IMR-90 (cell line): ENCODE measurements around the gene OR2A1.
"Not testable (repeated sequence)": the region's sequence is repeated elsewhere in the genome, so short reads cannot be mapped to it uniquely, and the experiment has no call there.

ENCODE experiments used
- BHLHE40 ChIP-seq: fragments of 150-350 bp; IDR thresholded peaks from 2 replicates; pipeline ENCODE4 v1.6.1; 2016; ENCODE audit warnings: mild to moderate bottlenecking, low read depth, low read length
- CEBPB ChIP-seq: IDR thresholded peaks from 2 replicates; pipeline ENCODE4 v1.6.1; 2012; ENCODE audit warnings: low read depth, low read length, improper control_type of control experiment
- CHD1 ChIP-seq: IDR thresholded peaks from 2 replicates; pipeline ENCODE4 v1.6.1; 2012; ENCODE audit warnings: low read depth, low read length, improper control_type of control experiment
- CTCF ChIP-seq: conservative IDR thresholded peaks from 2 replicates; pipeline ENCODE4 v1.5.1; 2012; ENCODE audit warnings: mild to moderate bottlenecking, low read depth, low read length, improper control_type of control experiment
- FOS ChIP-seq: fragments of 150-350 bp; IDR thresholded peaks from 2 replicates; pipeline ENCODE4 v1.6.1; 2016; ENCODE audit warnings: low read depth, low read length
- MAZ ChIP-seq: IDR thresholded peaks from 2 replicates; pipeline ENCODE4 v1.6.1; 2012; ENCODE audit warnings: low read depth, mild to moderate bottlenecking, low read length, improper control_type of control experiment, moderate library complexity, borderline replicate concordance
- MXI1 ChIP-seq: IDR thresholded peaks from 2 replicates; pipeline ENCODE4 v1.6.1; 2012; ENCODE audit warnings: low read depth, mild to moderate bottlenecking, low read length, moderate library complexity, borderline replicate concordance
- POLR2A ChIP-seq: IDR thresholded peaks from 2 replicates; pipeline ENCODE4 v1.6.1; 2012; ENCODE audit warnings: mild to moderate bottlenecking, low read depth, low read length
- RAD21 ChIP-seq: IDR thresholded peaks from 2 replicates; pipeline ENCODE4 v1.6.1; 2012; ENCODE audit warnings: low read length, improper control_type of control experiment
- RCOR1 ChIP-seq: IDR thresholded peaks from 2 replicates; pipeline ENCODE4 v1.6.1; 2012; ENCODE audit warnings: mild to moderate bottlenecking, low read length, improper control_type of control experiment; ENCODE audit not compliant: insufficient replicate concordance
- SMC3 ChIP-seq: fragments of 150-350 bp; IDR thresholded peaks from 2 replicates; pipeline ENCODE4 v1.6.1; 2016; ENCODE audit warnings: low read depth, mild to moderate bottlenecking, antibody characterized with exemption, low read length, moderate library complexity
- USF2 ChIP-seq: fragments of 150-350 bp; IDR thresholded peaks from 2 replicates; pipeline ENCODE4 v1.6.1; 2017; ENCODE audit warnings: mild to moderate bottlenecking, antibody characterized with exemption, low read length, low read depth

- not testable (repeated sequence) for TF ChIP-seq CTCF, CEBPB, RCOR1, POLR2A, RAD21, SMC3, MXI1, FOS, MAZ, USF2, CHD1, BHLHE40
These were observed 55.0 kb downstream of the OR2A1 start for GRCh38 chr7:144367250-144367649.
